Activated T-helper 1 cell treated with Interleukin-2 at 50 U/mL for 16 hours (primary cell): ENCODE data around the gene TUBA4A.
"Not testable (repeated sequence)": the region's sequence is repeated elsewhere in the genome, so short reads cannot be mapped to it uniquely, and the experiment has no call there.

Experiments used
- DNase-seq: peaks from one replicate; pipeline ENCODE4 v3.0.0-alpha.2; 2020; ENCODE audit warnings: low read depth

TUBA4A gene

GRCh38 chr2:219253753-219254589 lies at the start of gene TUBA4A:
TUBA4A (minus strand) TSS chr2:219253918; CDS start chr2:219253858, 60 bp downstream.
- DNase-seq = peak; percentile 88

- DNase-seq = no peak
These were observed 48.8 kb upstream of the TUBA4A start for GRCh38 chr2:219302412-219302968.

GRCh38 chr2:219300022-219300421 lies 46.3 kb upstream of the TUBA4A start:
- no peak for DNase-seq

GRCh38 chr2:219299372-219299760 lies 45.6 kb upstream of the TUBA4A start:
- DNase-seq = no peak

DNA sequence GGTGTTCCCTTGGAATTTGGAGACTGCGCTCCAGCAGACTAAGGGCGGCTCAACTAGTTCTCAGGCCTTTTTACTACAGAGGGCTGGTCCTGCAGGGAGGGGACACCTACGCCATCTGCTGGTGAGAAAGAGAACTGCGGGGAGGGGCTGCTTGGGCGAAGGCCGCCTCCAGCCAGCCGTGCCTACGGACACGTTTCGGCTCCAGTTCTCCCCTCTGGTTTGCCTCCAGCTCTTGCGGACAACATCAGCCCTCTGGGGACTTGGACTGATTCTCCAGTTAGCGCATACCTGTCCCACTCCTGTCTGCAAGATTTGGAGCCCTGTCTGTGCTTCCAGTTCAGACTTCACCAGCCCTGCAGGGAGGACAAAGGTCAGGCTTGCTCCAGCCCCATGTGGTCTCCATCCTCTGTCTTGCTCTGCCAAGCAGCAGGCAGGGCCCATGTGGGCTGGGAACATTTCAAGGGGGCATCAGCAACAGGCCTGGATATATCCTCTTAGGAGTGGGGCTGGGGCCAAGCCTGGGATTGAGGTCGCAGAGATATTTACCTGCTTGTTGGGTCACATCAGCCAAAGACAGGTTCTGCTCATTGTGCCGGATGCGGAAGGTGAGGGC lies 45.1 kb upstream of the TUBA4A start:
- DNase-seq = peak; percentile 75

- DNase-seq = no peak
These were observed 44.2 kb upstream of the TUBA4A start for GRCh38 chr2:219297766-219298456.

GRCh38 chr2:219296631-219297391 lies 43.1 kb upstream of the TUBA4A start:
- no peak for DNase-seq

- no peak for DNase-seq
These were observed 42.4 kb upstream of the TUBA4A start for GRCh38 chr2:219296142-219296541.

- DNase-seq = peak; percentile 84
These were observed 40.9 kb upstream of the TUBA4A start for GRCh38 chr2:219294356-219295351.

GRCh38 chr2:219293736-219294231 lies 40.1 kb upstream of the TUBA4A start:
- DNase-seq = no peak

- no peak for DNase-seq
These were observed 38.9 kb upstream of the TUBA4A start for GRCh38 chr2:219292616-219293015.

- no peak for DNase-seq
These were observed 38.3 kb upstream of the TUBA4A start for GRCh38 chr2:219291910-219292490.

DNA sequence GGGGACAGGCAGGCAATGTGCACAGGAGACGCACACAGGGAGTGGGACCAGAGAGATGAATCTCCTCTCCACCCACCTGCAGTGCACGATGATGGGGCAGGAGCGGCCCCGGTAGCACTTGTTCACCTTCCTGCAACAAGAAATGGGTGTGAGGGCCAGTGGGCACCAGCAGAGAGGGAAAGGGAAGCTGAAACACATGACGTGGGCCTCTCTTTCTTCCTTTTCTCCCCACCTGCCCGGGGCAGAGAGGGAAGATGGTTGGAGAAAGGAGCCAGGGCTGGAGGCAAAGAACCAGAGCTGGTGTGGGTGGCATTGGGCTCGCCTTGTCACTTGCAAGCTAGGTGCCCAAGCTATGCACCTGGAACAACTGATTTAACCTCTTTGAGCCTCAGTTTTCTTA lies 37.7 kb upstream of the TUBA4A start:
- DNase-seq = no peak

DNA sequence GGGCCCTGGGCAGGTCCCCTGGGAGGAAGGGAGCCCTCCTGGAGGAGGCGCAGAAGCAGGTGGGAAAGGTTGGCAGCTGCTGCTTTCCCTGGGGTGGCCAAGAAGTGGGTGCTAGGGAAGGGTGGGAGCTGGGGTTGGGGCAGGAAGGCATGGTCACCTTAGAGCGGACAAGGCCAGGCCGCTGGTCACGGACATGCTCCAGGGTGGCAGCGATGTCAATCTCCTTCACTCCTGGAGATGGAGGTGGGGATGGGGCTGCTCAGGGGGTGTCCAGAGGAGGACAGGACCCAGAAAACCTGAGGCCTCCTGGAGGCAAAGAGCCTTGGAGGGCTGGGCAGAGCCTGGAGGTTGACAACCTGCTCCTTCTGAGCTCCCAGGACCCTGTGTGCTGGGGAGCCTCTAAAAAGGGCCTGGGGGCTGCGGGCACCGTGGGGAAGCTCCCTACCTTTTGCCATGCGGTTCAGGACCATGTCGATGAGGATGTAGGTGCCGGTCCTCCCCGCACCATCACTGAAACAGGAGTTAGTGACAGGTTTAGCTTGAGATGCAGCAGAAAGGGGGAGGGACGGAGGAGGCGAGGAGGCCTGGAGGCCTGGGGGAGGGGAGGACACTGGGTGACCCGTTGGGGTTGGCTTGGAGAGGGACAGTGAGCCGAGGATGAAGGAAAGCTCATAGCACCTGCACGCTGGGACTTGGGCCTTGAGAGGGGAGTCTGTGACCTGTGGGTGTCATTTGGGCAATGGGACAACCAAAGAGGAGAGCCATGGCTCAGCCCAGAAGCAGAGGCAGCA lies 36.9 kb upstream of the TUBA4A start:
- no peak for DNase-seq

DNA sequence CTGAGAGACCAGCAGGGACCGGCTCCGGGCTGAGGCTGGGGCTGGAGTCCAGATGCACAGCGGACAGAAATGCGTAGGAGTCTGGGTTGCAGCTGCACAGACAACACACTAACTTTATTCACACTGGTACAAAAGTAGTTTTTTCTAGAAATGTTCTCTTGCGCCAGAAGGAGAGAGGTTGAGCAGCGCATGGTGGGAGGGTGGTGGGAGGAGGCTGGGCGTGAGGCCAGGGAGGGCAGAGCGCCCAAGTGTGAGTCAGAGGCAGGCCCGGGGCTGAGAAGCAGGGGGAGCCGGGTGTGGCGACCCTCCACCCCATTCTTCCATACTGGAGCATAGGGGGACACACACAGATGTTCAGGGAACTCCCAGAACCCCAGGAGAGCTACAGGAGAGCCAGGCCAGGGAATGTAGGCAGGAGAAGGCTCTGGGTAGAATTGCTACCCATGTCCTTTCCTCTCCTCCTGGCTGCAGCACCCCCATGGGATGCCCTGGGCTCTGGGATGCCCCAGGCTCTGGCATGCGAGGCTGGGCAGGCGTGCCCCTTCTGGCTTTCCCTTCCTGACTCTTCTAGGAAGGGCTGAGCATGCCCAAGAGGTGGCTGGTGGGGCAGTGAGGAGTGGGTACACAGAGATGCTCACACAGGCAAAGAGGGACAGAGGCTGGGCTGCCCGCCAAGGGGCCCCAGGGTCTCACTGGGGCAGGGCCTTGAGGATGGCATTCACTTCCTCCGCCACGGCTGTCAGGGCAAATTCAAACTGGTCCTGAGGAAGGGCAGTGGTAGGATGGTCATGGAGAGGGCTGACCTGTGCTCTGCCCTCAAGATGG lies 36.0 kb upstream of the TUBA4A start:
- no peak for DNase-seq

- DNase-seq = no peak
These were observed 35.4 kb upstream of the TUBA4A start for GRCh38 chr2:219289195-219289536.

DNA sequence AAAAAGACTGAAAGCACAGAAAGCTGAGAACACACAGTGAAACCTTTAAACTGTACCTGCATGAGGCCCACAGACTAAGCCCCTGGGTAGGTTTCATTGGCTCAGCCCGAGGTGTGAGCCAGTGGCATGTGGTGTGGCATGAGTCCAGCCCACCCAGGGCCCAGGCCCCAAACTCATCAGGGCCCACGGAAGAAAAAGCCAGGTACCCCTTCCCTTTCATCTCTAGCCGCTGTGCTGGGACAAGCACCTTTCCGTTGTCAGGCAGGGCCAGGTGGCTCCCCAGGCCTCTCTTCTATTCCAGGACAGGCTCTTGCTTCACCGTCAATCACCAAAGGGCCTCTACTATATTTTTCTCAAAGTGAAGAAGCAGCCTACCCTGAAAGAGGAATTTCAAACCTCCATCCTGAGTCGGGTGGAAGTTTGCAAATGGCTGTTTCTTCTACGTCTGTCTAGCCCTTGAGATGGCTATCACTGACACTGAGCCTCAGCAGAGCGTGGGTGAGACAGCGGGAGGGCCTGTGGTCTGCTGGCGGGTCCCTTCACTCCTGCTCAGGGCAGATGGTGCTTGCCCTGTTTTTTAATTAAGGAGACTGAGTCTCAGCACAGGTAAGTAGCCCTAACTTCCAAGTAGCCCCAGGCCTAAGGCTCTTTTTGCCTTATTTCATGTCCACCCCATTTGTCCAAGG lies 34.0 kb upstream of the TUBA4A start:
- no peak for DNase-seq

DNA sequence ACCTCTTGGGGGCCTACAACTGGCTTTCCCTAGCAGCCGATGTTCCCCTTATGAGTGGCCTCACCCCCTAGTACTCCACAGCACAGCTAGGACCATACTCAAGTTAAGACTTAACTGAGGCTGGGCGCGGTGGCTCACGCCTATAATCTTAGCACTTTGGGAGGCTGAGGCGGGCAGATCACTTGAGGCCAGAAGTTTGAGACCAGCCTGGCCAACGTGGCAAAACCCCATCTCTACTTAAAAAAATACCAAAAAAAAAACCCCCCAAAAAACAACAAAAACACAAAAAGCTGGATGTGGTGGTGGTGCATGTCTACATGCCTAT lies 33.4 kb upstream of the TUBA4A start:
- not testable (repeated sequence) for DNase-seq
